Measurements from ENCODE around the gene FUBP1. TPM values are rescaled to one million over a fixed set of nuclear protein-coding genes. Genes with fewer than 3 reads are reported as not detected.

FUBP1 gene
- total and polyA plus RNA-seq, 2 of the 8 experiments (the other 6 are each of a cell fraction or from before 2014, with no cell fraction given), result 184 to 201 TPM

DNA sequence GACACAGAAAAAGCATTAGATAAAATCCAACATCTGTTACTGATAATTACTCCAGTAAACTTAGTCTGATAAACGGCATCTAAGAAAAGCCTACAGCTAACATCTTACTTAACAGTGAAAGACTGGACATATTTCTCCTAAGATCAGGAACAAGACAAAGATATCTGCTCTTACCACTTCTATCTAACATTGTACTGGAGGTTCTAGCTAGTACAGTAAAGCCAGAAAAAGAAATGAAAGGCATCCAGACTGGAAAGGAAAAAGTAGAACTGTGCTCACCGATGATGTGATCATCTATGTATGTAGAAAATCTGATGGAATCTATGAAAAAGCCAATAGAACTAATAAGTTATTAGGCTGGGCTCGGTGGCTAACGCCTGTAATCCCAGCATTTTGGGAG lies 68.8 kb downstream of the FUBP1 start (continued):
- TF ChIP-seq GABPA (IDR thresholded peaks at IDR 0.05; ENCODE audit: borderline replicate concordance, insufficient read depth, low read length), result no peak
- TF ChIP-seq, protein P1, sequence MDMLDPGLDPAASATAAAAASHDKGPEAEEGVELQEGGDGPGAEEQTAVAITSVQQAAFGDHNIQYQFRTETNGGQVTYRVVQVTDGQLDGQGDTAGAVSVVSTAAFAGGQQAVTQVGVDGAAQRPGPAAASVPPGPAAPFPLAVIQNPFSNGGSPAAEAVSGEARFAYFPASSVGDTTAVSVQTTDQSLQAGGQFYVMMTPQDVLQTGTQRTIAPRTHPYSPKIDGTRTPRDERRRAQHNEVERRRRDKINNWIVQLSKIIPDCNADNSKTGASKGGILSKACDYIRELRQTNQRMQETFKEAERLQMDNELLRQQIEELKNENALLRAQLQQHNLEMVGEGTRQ (IDR thresholded peaks at IDR 0.05; ENCODE audit: low read length), result no peak

Data from H1 (cell line).